Measurements from ENCODE around the gene SLIT3.

Gene SLIT3

GRCh38 chr5:168898247-168898911 lies 402.6 kb downstream of the SLIT3 start:
- no peak overlapping the region for H3K4me3 ChIP-seq (ENCODE audit: low read depth, low read length)
- TF ChIP-seq, protein P1, sequence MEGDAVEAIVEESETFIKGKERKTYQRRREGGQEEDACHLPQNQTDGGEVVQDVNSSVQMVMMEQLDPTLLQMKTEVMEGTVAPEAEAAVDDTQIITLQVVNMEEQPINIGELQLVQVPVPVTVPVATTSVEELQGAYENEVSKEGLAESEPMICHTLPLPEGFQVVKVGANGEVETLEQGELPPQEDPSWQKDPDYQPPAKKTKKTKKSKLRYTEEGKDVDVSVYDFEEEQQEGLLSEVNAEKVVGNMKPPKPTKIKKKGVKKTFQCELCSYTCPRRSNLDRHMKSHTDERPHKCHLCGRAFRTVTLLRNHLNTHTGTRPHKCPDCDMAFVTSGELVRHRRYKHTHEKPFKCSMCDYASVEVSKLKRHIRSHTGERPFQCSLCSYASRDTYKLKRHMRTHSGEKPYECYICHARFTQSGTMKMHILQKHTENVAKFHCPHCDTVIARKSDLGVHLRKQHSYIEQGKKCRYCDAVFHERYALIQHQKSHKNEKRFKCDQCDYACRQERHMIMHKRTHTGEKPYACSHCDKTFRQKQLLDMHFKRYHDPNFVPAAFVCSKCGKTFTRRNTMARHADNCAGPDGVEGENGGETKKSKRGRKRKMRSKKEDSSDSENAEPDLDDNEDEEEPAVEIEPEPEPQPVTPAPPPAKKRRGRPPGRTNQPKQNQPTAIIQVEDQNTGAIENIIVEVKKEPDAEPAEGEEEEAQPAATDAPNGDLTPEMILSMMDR (IDR thresholded peaks at IDR 0.05; ENCODE audit: low read depth, low read length, missing control alignments): no peak
- DNase-seq (ENCODE audit: low read depth): no peak

DNA sequence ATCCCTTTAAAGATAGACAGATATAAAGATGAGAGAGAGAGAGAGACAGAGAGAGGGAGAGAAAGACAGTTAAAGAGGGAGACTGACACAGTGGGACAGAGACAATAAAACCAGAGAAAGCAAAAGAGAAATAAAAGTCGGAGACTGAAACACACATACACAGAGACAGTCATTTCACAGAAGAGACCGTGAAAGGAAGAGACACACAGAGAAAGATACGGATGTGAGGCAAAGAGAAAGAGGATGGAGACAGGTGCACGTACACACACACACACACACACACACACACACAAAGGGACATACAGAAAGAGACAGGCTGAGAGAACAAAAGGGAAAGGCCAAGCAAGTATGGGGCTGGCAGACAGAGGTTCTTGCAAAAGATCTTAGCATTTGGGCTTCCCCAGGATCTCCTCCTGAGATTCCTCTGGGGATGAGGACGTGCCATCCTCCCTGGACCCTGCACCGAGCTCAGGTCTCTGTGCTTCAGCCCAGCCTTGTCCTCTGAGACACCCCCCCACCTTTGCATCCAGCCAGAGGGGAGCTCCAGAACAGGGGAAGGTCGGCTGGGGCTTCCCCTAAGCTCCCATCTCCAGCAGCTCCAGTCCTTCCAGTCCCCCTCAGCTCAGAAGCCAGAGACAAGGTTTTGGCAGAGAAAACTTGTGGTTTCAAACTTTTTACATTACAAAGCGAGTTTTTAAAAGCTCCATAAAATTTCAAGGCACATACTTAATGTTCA lies 403.4 kb downstream of the SLIT3 start:
- TF ChIP-seq, protein P1 (IDR thresholded peaks at IDR 0.05; ENCODE audit: low read depth, low read length, missing control alignments): no peak
- H3K4me3 ChIP-seq (ENCODE audit: low read depth, low read length): no peak overlapping the region
- no peak for DNase-seq (ENCODE audit: low read depth)

DNA sequence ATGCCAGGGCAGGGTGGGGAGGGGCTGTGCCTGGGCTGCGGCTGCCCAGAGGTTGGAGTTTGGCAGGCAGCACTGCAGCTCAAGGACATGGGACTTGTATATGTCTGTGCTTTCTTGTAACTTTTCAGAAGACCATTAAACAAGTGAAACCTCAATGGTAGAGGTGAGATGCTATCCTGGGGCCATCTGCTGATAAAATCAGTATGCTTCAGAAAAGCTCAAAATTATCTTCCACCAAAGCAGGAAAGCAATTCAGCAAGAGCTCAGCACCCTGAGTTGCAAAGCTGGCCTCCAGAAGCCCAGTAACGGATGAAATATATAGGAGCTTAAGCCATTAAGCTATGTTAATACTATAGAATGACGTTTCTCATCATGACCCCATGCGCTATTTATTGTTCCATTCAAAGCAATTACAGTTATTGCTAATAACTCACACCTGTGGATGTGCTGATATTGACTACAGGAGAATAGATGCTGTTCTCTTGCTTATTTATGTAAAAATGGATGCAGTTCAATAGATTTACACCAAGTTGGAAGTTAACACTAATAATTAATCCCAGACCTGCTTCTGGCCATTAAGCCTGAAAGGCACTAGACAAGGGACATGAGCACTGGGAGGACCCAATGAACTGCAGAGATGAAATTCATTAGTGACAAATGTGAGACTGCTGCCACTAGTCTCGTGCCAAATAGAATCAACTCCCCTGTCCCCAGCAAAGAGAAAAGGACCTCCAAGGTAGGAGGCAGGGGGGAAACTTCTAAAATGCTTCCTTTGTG lies 405.5 kb downstream of the SLIT3 start:
- DNase-seq (ENCODE audit: low read depth): no peak
- TF ChIP-seq, protein P1 (IDR thresholded peaks at IDR 0.05; ENCODE audit: low read depth, low read length, missing control alignments): no peak
- H3K4me3 ChIP-seq (ENCODE audit: low read depth, low read length): no peak overlapping the region

GRCh38 chr5:168893283-168893682 lies 407.7 kb downstream of the SLIT3 start:
- DNase-seq (ENCODE audit: low read depth): no peak
- TF ChIP-seq, protein P1 (IDR thresholded peaks at IDR 0.05; ENCODE audit: low read depth, low read length, missing control alignments): no peak
- no peak overlapping the region for H3K4me3 ChIP-seq (ENCODE audit: low read depth, low read length)

DNA sequence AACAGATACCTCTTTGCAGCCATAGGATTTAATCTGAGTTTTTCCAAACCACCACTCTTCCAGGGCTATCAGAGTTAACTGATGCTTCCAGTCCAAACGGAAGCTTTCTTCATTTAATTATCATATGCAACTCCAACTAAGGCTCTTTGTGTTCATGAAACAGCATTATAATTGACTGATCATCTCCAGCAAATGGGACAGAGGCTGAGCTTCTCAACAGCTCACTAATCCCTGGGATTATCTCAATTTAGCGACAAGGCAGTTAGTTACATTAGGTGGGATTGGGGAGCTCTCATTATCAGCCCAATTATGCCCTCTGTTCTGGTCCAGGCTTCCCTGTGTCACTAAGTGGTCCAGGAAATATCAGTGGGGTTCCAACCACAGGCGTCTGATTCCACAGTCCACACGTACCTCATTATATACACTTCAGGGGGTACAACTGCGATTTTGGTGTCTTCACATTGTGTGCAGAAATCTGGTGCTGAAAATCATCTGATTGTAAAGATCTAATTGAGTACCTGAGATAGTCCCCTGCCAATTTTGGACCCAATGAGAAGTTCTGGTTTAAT lies 408.2 kb downstream of the SLIT3 start:
- no peak for DNase-seq (ENCODE audit: low read depth)
- no peak overlapping the region for H3K4me3 ChIP-seq (ENCODE audit: low read depth, low read length)
- TF ChIP-seq, protein P1 (IDR thresholded peaks at IDR 0.05; ENCODE audit: low read depth, low read length, missing control alignments): no peak

DNA sequence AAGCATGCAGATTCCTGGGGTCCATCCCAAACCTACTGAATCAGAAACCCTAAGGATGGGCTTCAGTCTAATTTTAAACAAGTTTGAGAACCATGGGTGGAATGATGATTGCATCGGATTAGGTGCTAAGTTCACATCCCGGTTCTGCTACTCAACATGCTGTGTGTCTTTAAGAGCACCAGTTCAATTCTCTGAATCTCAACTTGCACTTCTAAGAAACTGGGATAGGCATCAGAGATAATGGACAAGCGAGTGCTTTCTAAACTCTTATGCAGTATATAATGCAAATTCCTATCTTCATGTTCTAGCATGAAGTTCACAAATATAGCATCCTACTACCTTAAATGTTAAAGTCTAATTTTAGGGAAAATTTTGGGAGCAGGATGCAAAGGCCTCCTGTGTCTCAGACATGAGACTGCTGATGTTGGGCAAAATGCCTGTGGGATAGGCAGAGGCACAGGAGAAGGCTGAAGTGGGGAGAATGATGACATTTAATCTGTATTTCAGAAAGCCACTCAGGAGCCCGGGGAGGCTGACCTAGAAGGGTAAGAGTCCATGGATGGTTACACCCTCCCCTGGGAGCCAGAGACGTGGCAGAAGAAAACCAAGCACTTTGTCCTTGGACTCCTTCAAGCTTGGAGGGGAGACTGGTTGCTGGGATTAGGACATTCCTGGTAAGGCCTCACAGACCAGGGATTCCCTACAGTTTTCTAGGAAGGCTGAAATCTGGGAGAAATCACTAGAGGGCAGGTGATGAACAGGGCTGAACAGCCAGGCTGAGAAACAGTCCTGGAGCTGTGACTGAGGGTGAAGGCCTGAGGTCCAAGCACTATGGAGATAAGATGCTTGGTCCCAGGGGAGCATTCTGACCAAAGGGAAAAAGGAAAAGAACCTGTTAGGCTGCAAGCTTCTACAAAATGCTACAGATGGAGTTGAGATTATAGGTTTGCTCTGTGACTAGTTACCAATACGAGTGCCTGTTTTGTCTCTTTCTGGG lies 409.8 kb downstream of the SLIT3 start:
- no peak for DNase-seq (ENCODE audit: low read depth)
- H3K4me3 ChIP-seq (ENCODE audit: low read depth, low read length): no peak overlapping the region
- TF ChIP-seq, protein P1 (IDR thresholded peaks at IDR 0.05; ENCODE audit: low read depth, low read length, missing control alignments): no peak
